AG04449 (cell line): ENCODE measurements around the gene DAB2IP.

Experiments
- CTCF ChIA-PET: fragments of 350-600 bp; formaldehyde crosslinking; extraction: SDS; loops from one replicate; lab custom pipeline; 2021; ENCODE audit warnings: antibody characterized with exemption; lab: Yijun Ruan, JAX
- POLR2A ChIA-PET: fragments of 400-600, 350-600 bp; formaldehyde crosslinking; extraction: SDS; loops from one replicate; lab custom pipeline; 2020; ENCODE audit warnings: antibody characterized with exemption, inconsistent platforms; lab: Yijun Ruan, JAX
- DNase-seq: peaks from one replicate; pipeline ENCODE4 v3.0.0-alpha.2; 2010; ENCODE audit warnings: low read depth, low spot score
- H3K4me3 ChIP-seq: 2 replicates; pipeline ENCODE4 v1.5.1; 2011; ENCODE audit warnings: low read depth, mild to moderate bottlenecking, control low read depth, low read length
- CTCF ChIP-seq: IDR thresholded peaks from one replicate; pipeline ENCODE4 v1.5.1; 2011; ENCODE audit warnings: mild to moderate bottlenecking, moderate library complexity, low read length, control low read depth, inconsistent platforms; ENCODE audit not compliant: insufficient read depth; ENCODE audit errors: missing control alignments

The DAB2IP gene

GRCh38 chr9:121783521-121784507 lies 132.4 kb downstream of the DAB2IP start:
- no peak for TF ChIP-seq CTCF
- CTCF ChIA-PET = no interaction called here
- no peak for DNase-seq
- no peak overlapping the region for H3K4me3 ChIP-seq
- POLR2A ChIA-PET = no interaction called here

DNA sequence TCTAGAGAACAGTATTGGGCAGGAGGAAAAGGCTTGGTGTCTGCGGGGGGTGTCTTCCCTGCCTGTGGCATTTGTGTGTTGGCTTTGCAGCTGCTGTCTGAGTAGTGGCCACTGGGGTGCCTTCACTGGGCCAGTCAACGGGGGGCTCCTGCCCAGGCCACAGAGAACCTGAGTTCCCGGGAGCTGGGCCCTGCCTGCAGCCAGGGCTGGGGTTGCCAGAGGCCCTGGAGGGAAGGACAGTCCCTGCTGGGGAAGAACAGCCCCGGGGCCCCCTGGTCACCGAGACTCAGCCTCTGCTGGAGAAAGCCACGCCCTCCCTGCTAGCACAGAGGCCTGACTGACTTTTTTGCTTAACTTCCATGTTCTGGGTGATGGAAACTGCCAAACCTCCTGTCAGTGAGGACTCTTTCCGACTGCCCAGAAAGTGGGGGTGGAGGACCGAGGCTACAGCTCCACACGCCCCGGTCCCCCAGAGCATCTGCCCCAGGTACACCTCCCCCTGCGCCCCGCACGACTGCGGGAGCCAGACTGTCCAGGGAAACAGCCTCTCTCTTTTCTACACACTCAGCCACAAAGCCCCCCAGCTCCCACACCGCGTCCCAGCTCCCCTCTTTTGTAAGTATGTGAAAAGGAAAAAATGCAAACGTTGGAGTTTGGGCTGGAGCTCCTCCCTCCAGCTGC lies 133.4 kb downstream of the DAB2IP start:
- TF ChIP-seq CTCF = no peak
- ChIA-PET POLR2A (no interaction called here), CTCF (interaction anchor here (1.1 to 1.8 kb wide), 2 partner anchors 17 to 239 kb away, joined by 3 to 5 read pairs; no protein-coding TSS in a partner anchor)
- no peak for DNase-seq
- H3K4me3 ChIP-seq = no peak overlapping the region

DNA sequence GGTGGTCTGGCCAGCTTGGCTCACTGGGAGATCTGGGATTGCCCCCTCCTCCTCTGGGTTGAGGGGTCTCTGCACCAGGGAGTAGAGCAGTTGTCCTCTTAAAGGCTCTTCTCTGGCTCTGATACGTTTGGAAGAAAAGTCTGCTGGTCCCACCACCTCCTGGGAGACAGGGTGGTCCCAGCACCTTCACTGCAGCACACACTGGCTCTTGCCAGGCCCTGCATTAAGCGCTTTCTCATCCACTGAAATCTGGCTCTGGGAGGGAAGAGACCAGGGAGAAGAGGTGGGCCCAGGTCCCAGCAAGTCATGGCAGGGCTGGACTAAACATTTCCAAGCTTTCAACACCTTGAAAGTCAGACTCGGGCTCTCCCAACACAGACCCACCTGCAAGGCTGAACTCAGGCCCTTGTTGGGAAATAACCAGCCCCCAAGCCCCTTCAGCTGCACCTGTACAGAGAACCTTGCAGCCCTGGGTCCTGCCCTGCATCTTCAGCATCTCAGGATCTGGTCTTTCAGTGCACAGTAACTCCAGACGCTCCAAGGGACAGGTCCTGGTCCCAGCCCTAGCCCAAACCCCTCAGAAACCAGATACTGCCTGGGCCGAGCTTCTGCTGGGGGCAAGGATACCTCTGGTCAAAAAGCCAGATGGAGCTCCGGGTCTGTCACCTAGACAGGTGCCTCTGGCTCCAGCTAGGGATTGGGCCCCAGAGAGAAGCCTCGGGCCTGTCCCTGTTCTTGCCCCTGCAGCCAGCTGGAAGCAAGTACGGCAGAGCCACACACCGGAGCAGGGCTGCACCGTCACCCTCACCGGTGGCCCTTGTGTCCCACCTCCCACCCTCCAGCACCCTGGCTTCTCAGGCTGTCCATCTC lies 134.5 kb downstream of the DAB2IP start:
- H3K4me3 ChIP-seq = no peak overlapping the region
- POLR2A ChIA-PET = interaction anchor here (0.6 kb wide), 1 partner anchor 14 kb away, joined by 3 read pairs; no protein-coding TSS in a partner anchor
- DNase-seq = no peak
- no peak for TF ChIP-seq CTCF
- CTCF ChIA-PET = interaction anchor here (1.1 to 1.8 kb wide), 2 partner anchors 18 to 240 kb away, joined by 3 to 5 read pairs; no protein-coding TSS in a partner anchor

DNA sequence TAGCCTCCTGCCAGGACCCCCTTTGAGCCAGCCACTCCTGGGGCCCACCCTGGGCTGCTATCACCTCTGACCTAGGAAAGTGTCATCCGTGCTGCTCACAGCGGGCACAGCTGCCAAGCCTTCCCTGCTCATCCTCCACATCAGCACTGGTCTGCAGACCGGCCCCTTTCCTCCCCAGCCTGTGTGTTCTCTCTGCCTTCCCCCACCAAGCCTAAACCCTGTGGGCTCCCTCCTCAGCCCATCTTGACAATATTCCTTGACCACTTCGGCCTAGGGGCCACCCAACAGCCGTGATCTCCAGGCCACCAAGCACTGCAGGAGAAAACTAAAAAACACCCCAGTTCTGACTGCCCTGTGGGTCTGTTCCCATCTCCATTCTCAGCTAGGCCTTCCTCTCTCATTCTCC lies 135.1 kb downstream of the DAB2IP start:
- H3K4me3 ChIP-seq = no peak overlapping the region
- CTCF ChIA-PET = interaction anchor here (1.8 kb wide), 1 partner anchor 240 kb away, joined by 5 read pairs; no protein-coding TSS in a partner anchor
- POLR2A ChIA-PET = interaction anchor here (0.6 kb wide), 1 partner anchor 15 kb away, joined by 3 read pairs; no protein-coding TSS in a partner anchor
- no peak for TF ChIP-seq CTCF
- DNase-seq = no peak

DNA sequence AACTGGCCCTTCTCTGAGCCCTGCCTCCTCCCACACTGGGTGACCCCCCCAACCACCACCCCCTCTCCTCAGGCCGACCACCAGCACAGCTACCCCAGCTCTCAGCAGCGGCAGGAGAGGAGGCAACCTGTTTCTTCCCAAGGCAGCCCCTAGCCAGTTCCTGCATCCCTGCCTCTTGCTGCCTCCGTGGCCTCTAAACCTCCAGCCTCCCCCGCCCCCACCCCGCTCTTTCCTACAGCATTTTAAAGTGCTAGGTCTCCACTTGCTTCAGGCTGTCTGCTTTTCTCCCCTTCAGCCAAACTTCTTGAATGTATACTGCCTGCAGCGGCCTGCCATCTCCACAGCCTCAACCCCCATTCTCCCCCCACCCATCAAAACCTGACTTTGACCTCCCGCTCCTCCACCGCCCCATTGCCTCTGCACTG lies 135.6 kb downstream of the DAB2IP start:
- POLR2A ChIA-PET = interaction anchor here (0.6 kb wide), 1 partner anchor 15 kb away, joined by 3 read pairs; no protein-coding TSS in a partner anchor
- DNase-seq = no peak
- no peak for TF ChIP-seq CTCF
- no peak overlapping the region for H3K4me3 ChIP-seq
- CTCF ChIA-PET = no interaction called here
